ENCODE results near the gene MXD4.

The MXD4 gene

GRCh38 chr4:2291705-2292645 lies 30.1 kb upstream of the MXD4 start:
- no peak for DNase-seq

GRCh38 chr4:2290974-2291704 lies 29.2 kb upstream of the MXD4 start:
- DNase-seq = peak in 1 of 3 donors; percentile 7

GRCh38 chr4:2290488-2290887 lies 28.6 kb upstream of the MXD4 start:
- DNase-seq = no peak

GRCh38 chr4:2289955-2290333 lies 28.0 kb upstream of the MXD4 start:
- no peak for DNase-seq

GRCh38 chr4:2289311-2289954 lies 27.5 kb upstream of the MXD4 start:
- DNase-seq = no peak

- no peak for DNase-seq
Measured at GRCh38 chr4:2288051-2288541, 26.2 kb upstream of the MXD4 start.

- DNase-seq = no peak
Measured at GRCh38 chr4:2287594-2287915, 25.6 kb upstream of the MXD4 start.

GRCh38 chr4:2286904-2287593 lies 25.1 kb upstream of the MXD4 start:
- no peak for DNase-seq

GRCh38 chr4:2285613-2286381 lies 23.9 kb upstream of the MXD4 start:
- DNase-seq = no peak

- peak; percentile 24 to 46 (median 25) for DNase-seq
Measured at GRCh38 chr4:2284934-2285612, 23.2 kb upstream of the MXD4 start.

- DNase-seq = no peak
Measured at GRCh38 chr4:2284161-2284933, 22.4 kb upstream of the MXD4 start.

GRCh38 chr4:2283199-2283711 lies 21.3 kb upstream of the MXD4 start:
- no peak for DNase-seq

- peak; percentile 22 to 36 (median 33) for DNase-seq
Measured at GRCh38 chr4:2281575-2282343, 19.9 kb upstream of the MXD4 start.

- peak; percentile 12 to 35 (median 25) for DNase-seq
Measured at GRCh38 chr4:2280531-2281300, 18.8 kb upstream of the MXD4 start.

- no peak for DNase-seq
Measured at GRCh38 chr4:2277956-2278355, 16.0 kb upstream of the MXD4 start.

GRCh38 chr4:2276581-2277325 lies 14.8 kb upstream of the MXD4 start:
- DNase-seq = no peak

GRCh38 chr4:2275546-2276251 lies 13.8 kb upstream of the MXD4 start:
- no peak for DNase-seq

Data from suppressor macrophage treated with lipopolysaccharide for 1 hour (primary cell).